Tibial artery (tissue), 4 donors: ENCODE results near the gene CSMD2.

Experiments used
- DNase-seq, 2 donors: peaks; one replicate each; pipeline ENCODE4 v3.0.0-alpha.2; 2019
- H3K27ac ChIP-seq, 2 donors: fragments of 200-600 bp; sonication (generic) in 1 of 2; 1 replicate in 1 of 2; 2 replicates in 1 of 2; pipeline ENCODE4 v1.5.1; 2018 to 2019; ENCODE audit warnings: mild to moderate bottlenecking in 1 of 2
- H3K27me3 ChIP-seq, 2 donors: fragments of 200-600 bp; sonication (generic) in 1 of 2; one replicate each; pipeline versions ENCODE4 v1.5.1 to v1.6.0; 2016 to 2019
- H3K36me3 ChIP-seq, 3 donors: fragments of 200-600 bp; sonication (generic) in 2 of 3; one replicate each; pipeline ENCODE4 v1.5.1; 2016 to 2019; ENCODE audit warnings: mild to moderate bottlenecking in 2 of 3
- H3K4me1 ChIP-seq, 4 donors: fragments of 200-600 bp; sonication (generic) in 2 of 4; 1 replicate in 3 of 4; 2 replicates in 1 of 4; pipeline ENCODE4 v1.5.1; 2016 to 2019
- H3K4me3 ChIP-seq, 2 donors: fragments of 200-600 bp; sonication (generic) in 1 of 2; 1 replicate in 1 of 2; 2 replicates in 1 of 2; pipeline ENCODE4 v1.5.1; 2018 to 2019; ENCODE audit warnings: mild to moderate bottlenecking in 2 of 2
- H3K9me3 ChIP-seq, 3 donors: fragments of 200-600 bp; sonication (generic) in 1 of 3; one replicate each; pipeline ENCODE4 v1.5.1; 2016 to 2019
- CTCF ChIP-seq, 2 experiments: fragments of 200-600 bp in 1 of 2; fragments of 450-650 bp in 1 of 2; IDR thresholded peaks; one replicate each; pipeline ENCODE4 v1.5.1; 2017 to 2019; ENCODE audit warnings: antibody characterized with exemption in 2 of 2, mild to moderate bottlenecking in 1 of 2, moderate library complexity in 1 of 2
- intact Hi-C: fragments of 100-400 bp; cut with DNase I; formaldehyde crosslinking; loops from one replicate; pipeline ENCODE4 v1.15.0; 2023; ENCODE audit warnings: low total_unique reads

The CSMD2 gene

GRCh38 chr1:34122080-34122932, 42.7 kb downstream of the CSMD2 start:
- intact Hi-C loops = loop anchor here (10.0 kb wide), 1 partner anchor 68 kb away; no protein-coding TSS in a partner anchor
- Histone ChIP-seq H3K4me3 (no peak overlapping the region), H3K27me3 (peaks cover 0 to 6% of the 10 kb centered on the region in 2 donors), H3K36me3 (no peaks in the 10 kb centered on the region), H3K27ac (no peak overlapping the region), H3K4me1 (no peaks in the 10 kb centered on the region), H3K9me3 (peaks cover 0 to 12% (median 11%) of the 10 kb centered on the region in 3 donors)
- TF ChIP-seq CTCF (IDR thresholded peaks at IDR 0.05) = no peak
- no peak for DNase-seq

- Histone ChIP-seq H3K4me3 (no peak overlapping the region), H3K4me1 (no peaks in the 10 kb centered on the region), H3K27ac (no peak overlapping the region), H3K36me3 (no peaks in the 10 kb centered on the region), H3K27me3 (no peaks in the 10 kb centered on the region), H3K9me3 (peaks cover 3 to 25% (median 12%) of the 10 kb centered on the region in 3 donors)
- no peak for DNase-seq
- intact Hi-C loops = no loop called here
- no peak for TF ChIP-seq CTCF (IDR thresholded peaks at IDR 0.05)
These were observed 49.8 kb downstream of the CSMD2 start for GRCh38 chr1:34115233-34115632.

- no peak for DNase-seq
- intact Hi-C loops = no loop called here
These were observed 51.1 kb downstream of the CSMD2 start for GRCh38 chr1:34113887-34114286.

GRCh38 chr1:34113362-34113761, 51.7 kb downstream of the CSMD2 start:
- Histone ChIP-seq H3K27ac (no peak overlapping the region), H3K4me3 (no peak overlapping the region), H3K36me3 (no peaks in the 10 kb centered on the region), H3K4me1 (no peaks in the 10 kb centered on the region), H3K9me3 (peaks cover 0 to 14% (median 3%) of the 10 kb centered on the region in 3 donors), H3K27me3 (no peaks in the 10 kb centered on the region)
- intact Hi-C loops = no loop called here
- no peak for TF ChIP-seq CTCF (IDR thresholded peaks at IDR 0.05)
- no peak for DNase-seq

More at GRCh38 chr1:34113887-34114286, 51.1 kb downstream of the CSMD2 start:
- Histone ChIP-seq H3K4me1 (no peaks in the 10 kb centered on the region), H3K27me3 (no peaks in the 10 kb centered on the region), H3K9me3 (peaks cover 3 to 17% (median 3%) of the 10 kb centered on the region in 3 donors), H3K27ac (no peak overlapping the region), H3K4me3 (no peak overlapping the region), H3K36me3 (no peaks in the 10 kb centered on the region)
- no peak for TF ChIP-seq CTCF (IDR thresholded peaks at IDR 0.05)

- Histone ChIP-seq H3K27ac (no peak overlapping the region), H3K4me3 (no peak overlapping the region), H3K9me3 (no peaks in the 10 kb centered on the region), H3K27me3 (peaks cover 0 to 7% of the 10 kb centered on the region in 2 donors), H3K36me3 (no peaks in the 10 kb centered on the region), H3K4me1 (no peaks in the 10 kb centered on the region)
- intact Hi-C loops = no loop called here
- DNase-seq = no peak
- TF ChIP-seq CTCF (IDR thresholded peaks at IDR 0.05) = no peak
These were observed 56.3 kb downstream of the CSMD2 start for GRCh38 chr1:34108711-34109110.
